Esophagus muscularis mucosa (tissue), 4 donors: ENCODE results near the gene PRTN3. TPM values are rescaled to one million over a fixed set of nuclear protein-coding genes. Genes with fewer than 3 reads are reported as not detected.

Experiments used
- DNase-seq: peaks from one replicate; pipeline ENCODE4 v3.0.0-alpha.2; 2017; ENCODE audit errors: extremely low spot score
- H3K27ac ChIP-seq, 4 donors: fragments of 200-600 bp; sonication (generic); replicated peaks in 1 of 4; 1 replicate in 3 of 4; 2 replicates in 1 of 4; pipeline ENCODE4 v1.5.1; 2016 to 2019; ENCODE audit warnings: mild to moderate bottlenecking in 1 of 4
- H3K27me3 ChIP-seq, 4 donors: fragments of 200-600 bp; sonication (generic); one replicate each; pipeline versions ENCODE4 v1.5.1 to v1.6.0; 2016 to 2019
- H3K36me3 ChIP-seq, 4 donors: fragments of 200-600 bp; sonication (generic); one replicate each; pipeline ENCODE4 v1.5.1; 2016 to 2019
- H3K4me1 ChIP-seq, 4 donors: fragments of 200-600 bp; sonication (generic); one replicate each; pipeline ENCODE4 v1.5.1; 2016 to 2019
- H3K4me3 ChIP-seq, 4 donors: fragments of 200-600 bp; sonication (generic); 1 replicate in 2 of 4; 2 replicates in 2 of 4; pipeline ENCODE4 v1.5.1; 2016 to 2019; ENCODE audit warnings: mild to moderate bottlenecking in 4 of 4, moderate library complexity in 1 of 4
- H3K9me3 ChIP-seq, 4 donors: fragments of 200-600 bp; sonication (generic); 1 replicate in 3 of 4; 2 replicates in 1 of 4; pipeline ENCODE4 v1.5.1; 2016 to 2019
- CTCF ChIP-seq, 3 experiments: fragments of 200-600 bp in 2 of 3; fragments of 450-650 bp in 1 of 3; sonication (generic) in 2 of 3; IDR thresholded peaks; one replicate each; pipeline ENCODE4 v1.5.1; 2017 to 2019; ENCODE audit warnings: antibody characterized with exemption in 3 of 3, mild to moderate bottlenecking in 2 of 3, moderate library complexity in 1 of 3
- EP300 ChIP-seq: sonication (generic); formaldehyde crosslinking; IDR thresholded peaks from one replicate; pipeline ENCODE4 v1.6.1; 2017; ENCODE audit warnings: antibody characterized with exemption
- POLR2A ChIP-seq: fragments of 450-650 bp; IDR thresholded peaks from one replicate; pipeline ENCODE4 v1.6.1; 2017; ENCODE audit warnings: antibody characterized with exemption, moderate library complexity, mild to moderate bottlenecking, low read depth
- POLR2AphosphoS5 ChIP-seq, 2 donors: sonication (generic); formaldehyde crosslinking; IDR thresholded peaks; one replicate each; pipeline ENCODE4 v1.6.1; 2017; ENCODE audit warnings: antibody characterized with exemption in 2 of 2
- WGBS: methylation state at CpG from one replicate; pipeline ENCODE4 v1.1.5; 2018; 5-methylcytosine and 5-hydroxymethylcytosine counted together
- intact Hi-C: fragments of 100-400 bp; cut with DNase I; formaldehyde crosslinking; loops from one replicate; pipeline ENCODE4 v1.15.1; 2023
- total RNA-seq, 4 donors: library from RNA; depleted of rRNA; stranded (reverse); fragments of >200 nt; gene quantifications; one replicate each; pipeline versions ENCODE4 v1.1.0 to v1.2.1, GENCODE V29; 2016

Gene PRTN3
- total RNA-seq, 4 donors from 2014 or later = 1.2 TPM; not detected in 3

GRCh38 chr19:871446-872265, 30.9 kb downstream of the PRTN3 start:
- Histone ChIP-seq H3K27ac (peak overlapping the region; percentile 68 to 86 (median 74)), H3K9me3 (no peaks in the 10 kb centered on the region), H3K27me3 (no peaks in the 10 kb centered on the region), H3K36me3 (peaks cover 12 to 88% (median 79%) of the 10 kb centered on the region in 4 donors), H3K4me1 (peaks cover 16 to 37% (median 34%) of the 10 kb centered on the region in 4 donors), H3K4me3 (no peak overlapping the region)
- TF ChIP-seq POLR2AphosphoS5 (IDR thresholded peaks at IDR 0.05) (no peak), EP300 (no peak), CTCF (IDR thresholded peaks at IDR 0.05) (no peak), POLR2A (no peak)
- WGBS = 83% methylated on average over 19 of the region's 33 CpGs
- intact Hi-C loops = no loop called here
- no peak for DNase-seq

GRCh38 chr19:872266-872951, 31.6 kb downstream of the PRTN3 start:
- no peaks in the 10 kb centered on the region for H3K9me3 ChIP-seq
- 71% methylated on average over 25 of the region's 27 CpGs for WGBS
- H3K27me3 ChIP-seq = no peaks in the 10 kb centered on the region
- intact Hi-C loops = no loop called here
- peak overlapping the region in 1 of 4 donors; percentile 24 for H3K4me3 ChIP-seq
- H3K4me1 ChIP-seq = peaks cover 16 to 37% (median 34%) of the 10 kb centered on the region in 4 donors
- peak overlapping the region; percentile 45 to 73 (median 57) for H3K27ac ChIP-seq
- no peak for DNase-seq
- H3K36me3 ChIP-seq = peaks cover 17 to 94% (median 84%) of the 10 kb centered on the region in 4 donors
- TF ChIP-seq POLR2A (no peak), CTCF (IDR thresholded peaks at IDR 0.05) (no peak), EP300 (no peak), POLR2AphosphoS5 (IDR thresholded peaks at IDR 0.05) (no peak)

GRCh38 chr19:873084-873483, 32.3 kb downstream of the PRTN3 start:
- no peak for TF ChIP-seq EP300
- no peak for TF ChIP-seq POLR2A
- WGBS = 93% methylated on average over 11 of the region's 13 CpGs
- H3K4me1 ChIP-seq = peaks cover 16 to 36% (median 34%) of the 10 kb centered on the region in 4 donors
- no peaks in the 10 kb centered on the region for H3K27me3 ChIP-seq
- no peak overlapping the region for H3K4me3 ChIP-seq
- DNase-seq = no peak
- H3K36me3 ChIP-seq = peaks cover 11 to 93% (median 78%) of the 10 kb centered on the region in 4 donors
- intact Hi-C loops = no loop called here
- H3K9me3 ChIP-seq = no peaks in the 10 kb centered on the region
- peak overlapping the region in 1 of 4 donors; percentile 73 for H3K27ac ChIP-seq

GRCh38 chr19:873561-874041, 32.8 kb downstream of the PRTN3 start:
- H3K27ac ChIP-seq = no peak overlapping the region
- DNase-seq = no peak
- no peak overlapping the region for H3K4me3 ChIP-seq
- TF ChIP-seq POLR2A = no peak
- no peak for TF ChIP-seq POLR2AphosphoS5 (IDR thresholded peaks at IDR 0.05)
- TF ChIP-seq EP300 = no peak
- no peak for TF ChIP-seq CTCF (IDR thresholded peaks at IDR 0.05)
- intact Hi-C loops = no loop called here
- peaks cover 16 to 35% (median 29%) of the 10 kb centered on the region in 4 donors for H3K4me1 ChIP-seq
- 100% methylated on average over 6 of the region's 22 CpGs for WGBS
- no peaks in the 10 kb centered on the region for H3K27me3 ChIP-seq
- no peaks in the 10 kb centered on the region for H3K9me3 ChIP-seq
- peaks cover 11 to 92% (median 75%) of the 10 kb centered on the region in 4 donors for H3K36me3 ChIP-seq
